Stomach (tissue), 4 donors: ENCODE data around the gene PDLIM4.
A peak's percentile ranks its signal among the peaks of the same experiment; 100 is the strongest.

Source experiments
- POLR2A ChIP-seq, 4 donors: fragments of 450-650 bp; IDR thresholded peaks; one replicate each; pipeline ENCODE4 v1.6.1; 2016; ENCODE audit warnings: antibody characterized with exemption in 4 of 4, control low read depth in 2 of 4, mild to moderate bottlenecking in 1 of 4, moderate library complexity in 1 of 4
- POLR2AphosphoS5 ChIP-seq, 3 donors: sonication (generic); formaldehyde crosslinking; IDR thresholded peaks; one replicate each; pipeline ENCODE4 v1.6.1; 2016; ENCODE audit warnings: antibody characterized with exemption in 3 of 3
- TF ChIP-seq, protein P1 (sequence below), 7 experiments: fragments of 450-650 bp in 4 of 7; fragments of 200-600 bp in 3 of 7; sonication (generic) in 3 of 7; IDR thresholded peaks; one replicate each; pipeline ENCODE4 v1.5.1; 2016 to 2019; ENCODE audit warnings: antibody characterized with exemption in 7 of 7, control low read depth in 2 of 7, mild to moderate bottlenecking in 1 of 7

DNA sequence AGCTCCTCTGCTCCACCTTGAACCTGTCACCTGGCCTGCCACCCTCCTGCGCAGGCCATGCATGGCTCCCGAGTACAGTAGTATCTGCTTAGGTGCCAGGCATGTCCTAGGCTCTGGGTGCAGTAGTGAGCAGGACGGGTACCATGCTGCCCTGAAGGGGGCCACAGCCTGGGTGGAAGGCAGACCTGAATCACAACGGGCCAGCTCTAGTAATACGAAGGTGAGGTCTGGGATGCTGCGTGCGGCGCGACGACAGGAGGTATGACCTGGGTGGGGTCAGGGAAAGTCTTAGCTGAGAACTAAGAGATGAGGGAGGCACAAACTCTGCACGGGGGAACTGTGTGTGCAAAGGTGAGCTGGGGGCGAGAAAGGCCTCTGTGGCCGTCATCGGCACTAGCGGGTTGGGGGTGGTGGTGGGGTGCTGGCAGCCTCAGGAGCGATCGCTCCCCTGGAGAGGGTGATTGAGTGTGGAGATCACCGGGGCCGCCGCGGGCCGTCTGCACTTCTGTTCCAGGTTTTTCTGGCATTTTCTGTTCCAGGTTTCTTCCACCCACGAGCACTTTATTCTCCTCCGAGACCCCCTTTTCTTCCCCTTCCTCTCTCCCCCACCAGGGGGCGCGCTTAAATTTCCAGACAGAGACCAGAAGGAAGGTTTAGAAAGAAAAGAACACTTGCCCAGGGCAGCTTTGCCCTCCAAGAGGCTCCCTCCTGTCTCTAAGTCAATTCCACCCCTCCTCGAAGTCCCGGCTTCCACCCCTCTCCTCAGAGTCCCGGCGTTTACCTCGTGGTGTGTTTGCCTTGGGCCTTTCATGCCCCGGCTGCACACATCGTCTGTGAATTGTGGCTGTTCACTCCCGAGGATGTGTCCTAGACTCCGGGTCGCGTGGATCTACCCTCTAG is 15.1 kb downstream of the PDLIM4 start:
- TF ChIP-seq, protein P1, sequence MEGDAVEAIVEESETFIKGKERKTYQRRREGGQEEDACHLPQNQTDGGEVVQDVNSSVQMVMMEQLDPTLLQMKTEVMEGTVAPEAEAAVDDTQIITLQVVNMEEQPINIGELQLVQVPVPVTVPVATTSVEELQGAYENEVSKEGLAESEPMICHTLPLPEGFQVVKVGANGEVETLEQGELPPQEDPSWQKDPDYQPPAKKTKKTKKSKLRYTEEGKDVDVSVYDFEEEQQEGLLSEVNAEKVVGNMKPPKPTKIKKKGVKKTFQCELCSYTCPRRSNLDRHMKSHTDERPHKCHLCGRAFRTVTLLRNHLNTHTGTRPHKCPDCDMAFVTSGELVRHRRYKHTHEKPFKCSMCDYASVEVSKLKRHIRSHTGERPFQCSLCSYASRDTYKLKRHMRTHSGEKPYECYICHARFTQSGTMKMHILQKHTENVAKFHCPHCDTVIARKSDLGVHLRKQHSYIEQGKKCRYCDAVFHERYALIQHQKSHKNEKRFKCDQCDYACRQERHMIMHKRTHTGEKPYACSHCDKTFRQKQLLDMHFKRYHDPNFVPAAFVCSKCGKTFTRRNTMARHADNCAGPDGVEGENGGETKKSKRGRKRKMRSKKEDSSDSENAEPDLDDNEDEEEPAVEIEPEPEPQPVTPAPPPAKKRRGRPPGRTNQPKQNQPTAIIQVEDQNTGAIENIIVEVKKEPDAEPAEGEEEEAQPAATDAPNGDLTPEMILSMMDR (IDR thresholded peaks at IDR 0.05): peak in 6 of 7 experiments; percentile 25 to 94 (median 79)
- TF ChIP-seq POLR2A (IDR thresholded peaks at IDR 0.05) (no peak), POLR2AphosphoS5 (IDR thresholded peaks at IDR 0.05) (no peak)
